Neural cell (in vitro differentiated cells): Measurements from ENCODE around the gene CRHR1. TPM values are rescaled to one million over a fixed set of nuclear protein-coding genes. Genes with fewer than 3 reads are reported as not detected.

Experiments used
- H2AFZ ChIP-seq: fragments of 200-600, 300-800 bp; sonication (generic), shearing (Covaris generic); 2 replicates; pipeline ENCODE4 v1.6.0; 2014; ENCODE audit warnings: low read depth, mild to moderate bottlenecking, antibody characterized with exemption, low read length, moderate library complexity
- H3F3A ChIP-seq: fragments of 200-600 bp; shearing (Covaris generic); 2 replicates; pipeline ENCODE4 v1.6.1; 2016; ENCODE audit warnings: mild to moderate bottlenecking, moderate library complexity, mixed read lengths, antibody characterized with exemption, low read length; ENCODE audit not compliant: insufficient read depth, poor library complexity, severe bottlenecking
- H3K27ac ChIP-seq: fragments of 200-600, 300-800 bp; sonication (generic), shearing (Covaris generic); 2 replicates; pipeline ENCODE4 v1.5.1; 2014; ENCODE audit warnings: mild to moderate bottlenecking, low read length, moderate library complexity
- H3K27me3 ChIP-seq: fragments of 300-800, 200-600 bp; sonication (generic), shearing (Covaris generic); 2 replicates; pipeline ENCODE4 v1.6.0; 2014; ENCODE audit warnings: mild to moderate bottlenecking, low read depth, low read length, moderate library complexity; ENCODE audit not compliant: insufficient read depth
- H3K36me3 ChIP-seq: fragments of 300-800, 200-600 bp; sonication (generic), shearing (Covaris generic); 2 replicates; pipeline ENCODE4 v1.5.1; 2014; ENCODE audit warnings: mild to moderate bottlenecking, antibody characterized with exemption, low read length, moderate library complexity; ENCODE audit not compliant: insufficient read depth
- H3K4me2 ChIP-seq: fragments of 300-800, 200-600 bp; sonication (generic), shearing (Covaris generic); 2 replicates; pipeline ENCODE4 v1.6.0; 2014; ENCODE audit warnings: mild to moderate bottlenecking, low read length
- H3K4me3 ChIP-seq: fragments of 300-800, 200-600 bp; sonication (generic), shearing (Covaris generic); 2 replicates; pipeline ENCODE4 v1.5.1; 2014; ENCODE audit warnings: mild to moderate bottlenecking, low read length, moderate library complexity
- H3K79me2 ChIP-seq: fragments of 200-600 bp; shearing (Covaris generic); replicated peaks from 2 replicates; pipeline ENCODE4 v1.6.0; 2014; ENCODE audit warnings: mild to moderate bottlenecking, low read length, moderate library complexity; ENCODE audit not compliant: insufficient read depth
- H3K9ac ChIP-seq: fragments of 300-800, 200-600 bp; sonication (generic), shearing (Covaris generic); 2 replicates; pipeline ENCODE4 v1.6.1; 2016; ENCODE audit warnings: mild to moderate bottlenecking, low read length, mixed read lengths
- H3K9me2 ChIP-seq: fragments of 200-600 bp; shearing (Covaris generic); 2 replicates; pipeline ENCODE4 v1.6.1; 2016; ENCODE audit warnings: mild to moderate bottlenecking, low read length, mixed read lengths; ENCODE audit not compliant: insufficient read depth
- H3K9me3 ChIP-seq: fragments of 200-600, 300-800 bp; sonication (generic), shearing (Covaris generic); 2 replicates; pipeline ENCODE4 v1.6.1; 2016; ENCODE audit warnings: mild to moderate bottlenecking, mixed run types, low read length, moderate library complexity, mixed read lengths
- H4K20me1 ChIP-seq: fragments of 200-600 bp; shearing (Covaris generic); 2 replicates; pipeline ENCODE4 v1.6.1; 2016; ENCODE audit warnings: mild to moderate bottlenecking, mixed run types; ENCODE audit not compliant: insufficient read depth
- EP300 ChIP-seq: fragments of 450-650 bp; conservative IDR thresholded peaks from 2 replicates; pipeline ENCODE4 v1.6.1; 2014; ENCODE audit warnings: antibody characterized with exemption, mild to moderate bottlenecking, moderate library complexity; ENCODE audit not compliant: poor library complexity, severe bottlenecking
- EZH2 ChIP-seq: fragments of 200-600, 300-800 bp; shearing (Covaris generic), sonication (generic); IDR thresholded peaks from 2 replicates; pipeline ENCODE4 v1.6.1; 2014; ENCODE audit warnings: antibody characterized with exemption, low read length, borderline replicate concordance, mild to moderate bottlenecking; ENCODE audit not compliant: insufficient read depth, poor library complexity, severe bottlenecking
- MXI1 ChIP-seq: fragments of 450-650 bp; conservative IDR thresholded peaks from 2 replicates; pipeline ENCODE4 v1.6.1; 2014; ENCODE audit warnings: antibody characterized with exemption, mild to moderate bottlenecking; ENCODE audit not compliant: poor library complexity, severe bottlenecking
- POLR2AphosphoS5 ChIP-seq: IDR thresholded peaks from 2 replicates; pipeline ENCODE4 v1.6.1; 2012
- RAD21 ChIP-seq: fragments of 450-650 bp; conservative IDR thresholded peaks from 2 replicates; pipeline ENCODE4 v1.6.1; 2014; ENCODE audit warnings: antibody characterized with exemption, mild to moderate bottlenecking, moderate library complexity
- REST ChIP-seq: IDR thresholded peaks from 2 replicates; pipeline ENCODE4 v1.6.1; 2012; ENCODE audit warnings: borderline replicate concordance
- SMC3 ChIP-seq: fragments of 450-650 bp; conservative IDR thresholded peaks from 2 replicates; pipeline ENCODE4 v1.6.1; 2014; ENCODE audit warnings: antibody characterized with exemption, mild to moderate bottlenecking, moderate library complexity; ENCODE audit not compliant: poor library complexity
- TAF1 ChIP-seq: IDR thresholded peaks from 2 replicates; pipeline ENCODE4 v1.6.1; 2012; ENCODE audit warnings: low read depth
- polyA plus RNA-seq: library from polyadenylated mRNA; depleted of rRNA; stranded (reverse); fragments of >200 nt; gene quantifications from 2 replicates; pipeline ENCODE4 v1.2.3, GENCODE V29; 2014
- TF ChIP-seq, protein P1 (sequence below): fragments of 450-650 bp; IDR thresholded peaks from 2 replicates; pipeline ENCODE4 v1.5.1; 2014; ENCODE audit warnings: antibody characterized with exemption, mild to moderate bottlenecking, moderate library complexity; ENCODE audit not compliant: poor library complexity, severe bottlenecking

CRHR1 gene
- polyA plus RNA-seq, 1 donor from 2014 or later = 4.5 TPM

DNA sequence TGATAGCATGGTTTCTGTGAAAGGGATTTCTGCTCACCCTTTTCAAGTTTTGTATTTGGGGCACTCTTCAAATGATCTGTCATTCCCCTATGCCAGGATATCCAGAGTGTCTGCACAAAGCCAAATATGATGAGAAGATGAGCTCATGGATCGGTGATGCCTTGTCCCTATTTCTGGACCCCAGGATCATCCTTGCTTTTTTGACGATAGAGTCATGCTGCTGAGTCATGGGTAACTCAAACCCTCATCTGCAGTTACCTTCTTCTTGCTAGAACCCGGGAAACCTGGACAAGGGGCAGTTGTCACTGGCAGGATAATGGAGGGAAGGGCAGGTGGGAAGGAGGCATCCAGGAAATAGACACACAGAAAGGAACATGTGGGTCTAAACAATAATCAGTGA lies 92.4 kb downstream of the CRHR1 start:
- H3K4me3 ChIP-seq = no peak overlapping the region
- no peaks in the 10 kb centered on the region for H3K9me3 ChIP-seq
- no peaks in the 10 kb centered on the region for H3K9me2 ChIP-seq
- no peak overlapping the region for H3K9ac ChIP-seq
- H3K27me3 ChIP-seq = no peaks in the 10 kb centered on the region
- no peaks in the 10 kb centered on the region for H3K36me3 ChIP-seq
- no peaks in the 10 kb centered on the region for H4K20me1 ChIP-seq
- H3K4me2 ChIP-seq = no peak overlapping the region
- H3K27ac ChIP-seq = no peak overlapping the region
- H3F3A ChIP-seq = no peaks in the 10 kb centered on the region
- H2AFZ ChIP-seq = no peak overlapping the region
- H3K79me2 ChIP-seq = no peaks in the 10 kb centered on the region
- TF ChIP-seq, protein P1, sequence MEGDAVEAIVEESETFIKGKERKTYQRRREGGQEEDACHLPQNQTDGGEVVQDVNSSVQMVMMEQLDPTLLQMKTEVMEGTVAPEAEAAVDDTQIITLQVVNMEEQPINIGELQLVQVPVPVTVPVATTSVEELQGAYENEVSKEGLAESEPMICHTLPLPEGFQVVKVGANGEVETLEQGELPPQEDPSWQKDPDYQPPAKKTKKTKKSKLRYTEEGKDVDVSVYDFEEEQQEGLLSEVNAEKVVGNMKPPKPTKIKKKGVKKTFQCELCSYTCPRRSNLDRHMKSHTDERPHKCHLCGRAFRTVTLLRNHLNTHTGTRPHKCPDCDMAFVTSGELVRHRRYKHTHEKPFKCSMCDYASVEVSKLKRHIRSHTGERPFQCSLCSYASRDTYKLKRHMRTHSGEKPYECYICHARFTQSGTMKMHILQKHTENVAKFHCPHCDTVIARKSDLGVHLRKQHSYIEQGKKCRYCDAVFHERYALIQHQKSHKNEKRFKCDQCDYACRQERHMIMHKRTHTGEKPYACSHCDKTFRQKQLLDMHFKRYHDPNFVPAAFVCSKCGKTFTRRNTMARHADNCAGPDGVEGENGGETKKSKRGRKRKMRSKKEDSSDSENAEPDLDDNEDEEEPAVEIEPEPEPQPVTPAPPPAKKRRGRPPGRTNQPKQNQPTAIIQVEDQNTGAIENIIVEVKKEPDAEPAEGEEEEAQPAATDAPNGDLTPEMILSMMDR = no peak
- TF ChIP-seq REST (no peak), EZH2 (no peak), EP300 (no peak), POLR2AphosphoS5 (no peak), SMC3 (no peak), MXI1 (no peak), TAF1 (no peak), RAD21 (no peak)

DNA sequence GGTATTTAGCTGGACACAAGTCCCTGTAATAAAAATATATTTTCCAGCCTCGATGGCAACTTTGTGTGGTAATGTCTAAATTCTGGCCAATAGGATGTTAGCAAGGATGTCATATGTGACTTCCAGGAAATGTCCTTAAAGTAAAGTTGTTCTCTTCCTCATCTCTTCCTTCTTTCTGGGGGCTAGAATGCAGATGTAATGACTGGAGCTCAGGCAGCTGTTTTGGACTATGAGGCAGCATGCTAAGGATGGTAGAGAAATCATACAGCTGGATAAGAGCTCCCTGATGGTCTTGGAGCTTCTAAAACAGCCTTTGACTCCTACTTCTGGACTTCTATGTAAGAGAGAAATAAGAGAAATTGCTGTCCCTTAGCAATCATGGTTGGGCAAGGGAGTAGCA lies 93.3 kb downstream of the CRHR1 start:
- Histone ChIP-seq H3K4me3 (no peak overlapping the region), H3K36me3 (no peaks in the 10 kb centered on the region), H3K4me2 (no peak overlapping the region), H4K20me1 (no peaks in the 10 kb centered on the region), H3K27me3 (no peaks in the 10 kb centered on the region), H3K9me2 (no peaks in the 10 kb centered on the region), H3K9me3 (no peaks in the 10 kb centered on the region), H3K9ac (no peak overlapping the region), H2AFZ (no peak overlapping the region), H3K27ac (no peak overlapping the region), H3F3A (no peaks in the 10 kb centered on the region), H3K79me2 (no peaks in the 10 kb centered on the region)
- TF ChIP-seq MXI1 (no peak), SMC3 (no peak), EZH2 (no peak), TAF1 (no peak), REST (no peak), EP300 (no peak), RAD21 (no peak), POLR2AphosphoS5 (no peak)
- TF ChIP-seq, protein P1 = no peak
